ENCODE data around the gene ERBB4. TPM values are rescaled to one million over a fixed set of nuclear protein-coding genes. Genes with fewer than 3 reads are reported as not detected.

The ERBB4 gene
- total RNA-seq, 1 donor from 2014 or later: 0.43 TPM

- no peak for DNase-seq (ENCODE audit: low spot score)
These were observed 702.9 kb downstream of the ERBB4 start for GRCh38 chr2:211835695-211836094.

DNA sequence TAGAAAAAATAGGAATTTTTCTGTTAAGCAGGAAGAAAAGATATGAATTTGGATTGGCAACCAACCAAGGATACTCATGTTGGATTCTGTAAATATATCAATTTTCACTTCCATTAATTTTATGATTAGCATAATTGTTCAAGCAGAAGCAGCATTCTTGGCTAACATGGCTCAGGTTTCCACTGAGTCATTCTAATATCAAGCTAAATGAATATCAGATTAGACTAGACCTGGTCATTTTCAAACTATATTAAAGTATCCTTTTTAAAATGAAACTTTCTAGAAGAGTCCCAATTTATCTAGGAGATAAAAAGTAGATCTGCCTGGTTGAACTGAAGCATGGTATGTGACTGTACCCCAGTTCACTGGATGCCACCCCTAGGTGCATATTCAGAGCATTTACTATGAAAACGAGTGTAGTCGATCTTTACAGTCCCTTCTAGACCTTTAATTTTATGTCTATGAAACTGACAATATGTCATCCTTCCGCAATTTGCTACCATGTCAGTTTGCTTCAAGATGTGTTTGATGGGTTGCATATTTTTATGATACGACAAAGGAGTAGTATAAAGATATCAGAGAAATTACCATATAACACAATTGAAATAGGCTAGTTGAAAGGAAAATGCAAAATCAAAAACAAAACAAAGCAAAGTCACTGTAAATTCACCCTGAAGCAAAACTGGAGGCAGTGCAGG, 704.9 kb downstream of the ERBB4 start:
- no peak for DNase-seq (ENCODE audit: low spot score)

- no peak for DNase-seq (ENCODE audit: low spot score)
These were observed 708.9 kb downstream of the ERBB4 start for GRCh38 chr2:211829725-211830124.

DNA sequence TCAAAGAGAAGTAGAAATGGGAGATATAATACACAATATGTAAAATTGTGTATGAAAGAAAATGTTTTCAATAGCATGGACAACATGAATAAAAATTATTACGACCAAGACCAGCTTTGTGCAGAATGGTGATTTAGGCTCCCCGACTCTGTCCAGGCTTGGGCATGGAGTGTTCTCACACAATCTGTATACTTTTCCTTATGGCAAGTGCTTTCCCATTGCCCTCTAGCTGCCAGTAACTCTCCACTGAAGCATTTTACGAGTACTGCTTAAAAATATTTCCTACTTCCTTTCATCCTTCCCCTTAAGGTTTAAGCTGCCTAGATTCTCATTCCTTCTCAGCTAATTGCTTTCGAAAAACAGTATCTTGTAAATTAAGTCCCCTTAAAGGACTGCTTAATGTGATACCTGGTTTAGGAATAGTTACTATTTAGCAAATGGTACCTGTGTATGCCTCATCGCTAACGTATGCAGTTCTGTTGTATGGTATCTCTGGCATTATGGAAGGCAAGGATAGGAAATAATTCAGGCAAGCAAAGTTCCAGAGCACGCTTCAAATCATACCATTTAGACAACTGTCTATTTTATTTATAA, 714.6 kb downstream of the ERBB4 start:
- no peak for DNase-seq (ENCODE audit: low spot score)

DNA sequence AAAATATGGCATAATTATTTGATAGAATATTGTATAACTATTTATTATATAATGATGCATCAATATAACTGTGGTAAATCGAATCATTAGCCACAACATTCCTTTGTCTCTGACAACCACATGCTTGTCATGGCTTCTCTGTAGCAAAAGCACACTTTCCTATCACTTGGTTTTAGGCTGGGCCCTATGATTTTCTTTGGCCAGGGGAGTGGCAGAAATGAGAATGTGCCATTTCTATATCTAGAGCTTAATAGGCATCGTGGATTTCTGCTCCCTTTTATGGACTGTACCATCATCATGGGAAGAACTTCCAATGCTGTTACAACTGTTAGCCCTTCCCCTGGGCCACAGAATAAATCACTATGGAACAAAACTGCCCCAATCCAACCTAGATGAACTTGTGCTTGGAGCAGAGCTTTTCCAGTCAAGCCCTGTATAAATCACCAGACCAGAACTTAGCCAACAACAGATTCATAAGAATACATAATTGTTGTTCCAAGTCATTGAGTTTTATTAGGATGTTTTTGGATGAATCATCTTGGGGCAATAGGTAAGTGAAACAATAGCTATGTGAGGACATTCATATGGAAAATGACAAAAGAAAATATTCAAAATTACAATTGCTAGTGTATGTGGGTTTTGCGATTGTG, 715.8 kb downstream of the ERBB4 start:
- DNase-seq (ENCODE audit: low spot score): no peak

- DNase-seq (ENCODE audit: low spot score): no peak
These were observed 721.8 kb downstream of the ERBB4 start for GRCh38 chr2:211816754-211817153.

DNA sequence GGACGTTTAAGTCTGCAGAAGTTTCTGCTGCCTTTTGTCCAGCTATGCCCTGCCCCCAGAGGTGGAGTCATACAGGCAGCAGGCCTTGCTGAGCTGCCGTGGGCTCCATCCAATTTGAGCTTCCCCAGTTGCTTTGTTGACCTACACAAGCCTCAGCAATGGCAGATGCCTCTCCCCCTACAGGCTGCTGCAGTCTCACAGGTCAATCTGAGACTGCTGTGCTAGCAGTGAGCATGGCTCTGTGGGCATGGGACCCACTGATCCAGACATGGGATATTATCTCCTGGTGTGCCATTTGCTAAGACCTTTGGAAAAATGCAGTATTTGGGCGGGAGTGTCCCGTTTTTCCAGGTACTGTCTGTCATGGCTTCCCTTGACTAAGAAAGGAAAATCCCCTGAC, 726.0 kb downstream of the ERBB4 start:
- no peak for DNase-seq (ENCODE audit: low spot score)

GRCh38 chr2:211802666-211803065, 735.9 kb downstream of the ERBB4 start:
- no peak for DNase-seq (ENCODE audit: low spot score)

- no peak for DNase-seq (ENCODE audit: low spot score)
These were observed 738.6 kb downstream of the ERBB4 start for GRCh38 chr2:211800001-211800400.

DNA sequence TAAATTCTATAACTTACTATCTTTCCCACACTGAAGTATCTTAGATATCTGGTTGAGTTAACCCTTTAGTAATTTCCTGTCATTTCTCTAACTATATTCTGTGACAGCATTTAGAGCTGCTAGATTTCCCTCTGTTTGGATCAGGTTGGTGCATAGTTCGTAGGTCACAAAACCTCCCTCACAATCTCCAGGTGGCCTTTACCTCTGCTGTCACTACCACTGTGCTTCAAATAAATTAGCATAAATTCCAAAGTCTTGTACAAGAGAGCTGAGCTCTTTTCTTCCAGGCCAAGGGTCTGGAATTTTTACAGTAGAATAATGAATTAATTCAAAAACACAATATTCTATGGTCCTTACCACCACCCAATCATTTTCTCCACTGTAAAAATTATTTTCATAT, 739.7 kb downstream of the ERBB4 start:
- no peak for DNase-seq (ENCODE audit: low spot score)

- no peak for DNase-seq (ENCODE audit: low spot score)
These were observed 744.9 kb downstream of the ERBB4 start for GRCh38 chr2:211793690-211794089.

DNA sequence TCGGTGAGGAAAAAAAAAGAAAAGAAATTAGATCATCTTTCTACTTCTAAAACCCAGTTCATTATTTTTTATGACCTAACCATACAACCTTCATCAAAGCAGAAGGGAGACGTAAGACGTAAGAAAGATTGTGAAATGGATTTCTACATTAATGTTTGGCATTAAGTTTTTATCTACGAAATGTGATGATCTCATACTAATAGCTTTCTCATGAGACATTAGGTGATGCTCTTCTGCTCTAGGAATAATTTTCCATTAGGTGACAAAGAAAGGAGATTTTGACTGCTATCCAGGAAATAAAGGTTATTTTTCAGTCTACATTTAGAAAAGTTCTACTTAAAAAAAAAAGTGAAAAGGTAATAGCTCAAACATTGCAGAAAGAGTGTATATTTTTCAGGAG, 748.6 kb downstream of the ERBB4 start:
- DNase-seq (ENCODE audit: low spot score): no peak

DNA sequence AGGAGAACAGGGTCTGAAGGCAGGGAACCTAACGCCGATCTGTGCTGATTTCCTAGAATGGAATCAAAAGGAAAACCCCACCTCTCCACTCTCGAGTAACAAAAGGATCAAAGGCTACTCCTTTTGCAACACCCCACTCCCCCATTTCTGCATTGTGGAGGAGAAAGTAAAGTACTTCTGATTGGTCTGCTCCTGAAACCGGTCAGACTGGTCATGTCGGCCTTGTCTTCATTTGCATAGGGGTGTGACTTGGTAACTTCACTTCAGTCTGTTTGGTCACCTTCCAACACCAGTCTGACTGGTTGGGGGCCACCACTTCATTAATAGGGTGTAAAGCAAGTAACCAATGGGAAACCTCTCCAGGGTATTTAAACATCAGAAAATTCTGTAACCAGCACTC, 771.9 kb downstream of the ERBB4 start:
- DNase-seq (ENCODE audit: low spot score): peak; percentile 63

- DNase-seq (ENCODE audit: low spot score): no peak
These were observed 776.1 kb downstream of the ERBB4 start for GRCh38 chr2:211762479-211762878.

DNA sequence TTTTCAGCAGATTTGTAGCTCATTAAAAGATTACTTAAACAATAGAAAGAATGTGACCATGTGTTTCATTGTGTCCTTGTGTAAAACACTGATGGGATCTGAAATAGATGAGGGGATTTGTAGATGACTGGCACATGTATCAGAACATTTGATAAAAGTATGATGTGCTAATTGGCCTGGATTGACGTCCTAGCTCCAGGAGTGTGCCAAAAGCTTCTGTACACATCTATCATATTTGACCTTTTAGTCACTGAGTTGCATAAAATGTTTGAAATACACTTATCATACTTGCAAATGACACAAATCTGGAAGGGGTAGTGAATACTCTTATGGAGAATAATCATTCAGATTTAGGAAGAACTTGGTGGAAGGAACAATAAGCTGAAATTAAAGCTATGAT, 778.5 kb downstream of the ERBB4 start:
- DNase-seq (ENCODE audit: low spot score): no peak

DNA sequence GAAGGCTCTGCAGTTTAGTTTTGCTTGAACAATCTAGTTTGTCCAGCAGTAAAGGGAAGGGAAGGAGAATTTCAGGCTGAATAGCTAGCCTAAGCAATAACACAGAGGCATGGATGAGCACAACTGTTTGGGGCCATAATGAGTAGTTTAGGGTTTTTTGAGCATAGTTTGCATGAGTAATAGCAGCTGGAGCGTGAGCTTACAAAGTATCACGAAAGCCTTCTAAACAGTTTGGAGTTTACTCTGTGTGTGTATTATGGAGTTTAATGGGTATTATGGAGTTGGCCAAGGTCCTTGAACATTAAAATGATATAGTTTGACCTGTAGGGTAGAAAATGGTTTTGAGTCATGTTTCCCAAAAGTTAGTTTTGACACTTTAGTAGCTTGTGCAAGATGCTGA, 782.3 kb downstream of the ERBB4 start:
- DNase-seq (ENCODE audit: low spot score): no peak

GRCh38 chr2:211755187-211755586, 783.4 kb downstream of the ERBB4 start:
- DNase-seq (ENCODE audit: low spot score): no peak

GRCh38 chr2:211751848-211752247, 786.8 kb downstream of the ERBB4 start:
- DNase-seq (ENCODE audit: low spot score): no peak

GRCh38 chr2:211748339-211748738, 790.3 kb downstream of the ERBB4 start:
- DNase-seq (ENCODE audit: low spot score): no peak

- peak; percentile 26 for DNase-seq (ENCODE audit: low spot score)
These were observed 793.1 kb downstream of the ERBB4 start for GRCh38 chr2:211745295-211746097.

DNA sequence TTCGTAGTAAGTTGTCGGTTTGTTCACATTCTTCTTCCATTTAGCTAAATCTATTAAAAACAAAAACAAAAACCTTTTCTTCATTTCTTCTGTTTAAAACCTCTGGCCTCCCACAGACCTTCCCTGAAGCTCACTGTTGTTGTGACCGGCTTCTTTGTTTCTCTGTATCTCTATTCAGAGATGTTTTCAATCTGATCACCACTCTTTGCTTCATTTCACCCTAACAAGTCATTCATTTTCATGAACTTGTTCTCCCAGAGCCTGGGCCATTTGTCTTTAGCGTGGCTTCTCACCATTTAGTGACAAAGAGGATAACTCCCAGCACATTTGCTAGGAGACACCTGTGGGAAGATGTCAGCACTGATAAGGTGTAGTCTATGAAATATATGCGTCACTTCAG, 794.2 kb downstream of the ERBB4 start:
- DNase-seq (ENCODE audit: low spot score): no peak

- DNase-seq (ENCODE audit: low spot score): no peak
These were observed 796.6 kb downstream of the ERBB4 start for GRCh38 chr2:211741966-211742365.
